Neutrophil (primary cell): ENCODE measurements around the gene PRSS1.

Source experiments
- H3K27ac ChIP-seq: fragments of 200-600 bp; sonication (generic); 2 replicates; pipeline ENCODE4 v1.5.1; 2016; ENCODE audit warnings: mild to moderate bottlenecking, moderate library complexity
- H3K27me3 ChIP-seq: fragments of 200-600 bp; sonication (generic); 2 replicates; pipeline ENCODE4 v1.6.0; 2016; ENCODE audit warnings: mild to moderate bottlenecking
- H3K36me3 ChIP-seq: fragments of 200-600 bp; sonication (generic); 2 replicates; pipeline ENCODE4 v1.5.1; 2017
- H3K4me1 ChIP-seq, 2 experiments: fragments of 200-600 bp in 1 of 2; sonication (generic) in 1 of 2; 1 replicate in 1 of 2; 2 replicates in 1 of 2; pipeline versions ENCODE4 v1.5.1 to v1.6.1; 2013 to 2016; ENCODE audit warnings: low read depth in 1 of 2, low read length in 1 of 2, mild to moderate bottlenecking in 1 of 2, moderate library complexity in 1 of 2; ENCODE audit not compliant: control insufficient read depth in 1 of 2, insufficient read depth in 1 of 2
- H3K4me3 ChIP-seq, 2 experiments: fragments of 200-600 bp in 1 of 2; sonication (generic) in 1 of 2; 1 replicate in 1 of 2; 2 replicates in 1 of 2; pipeline ENCODE4 v1.5.1; 2013 to 2016; ENCODE audit warnings: low read depth in 1 of 2, low read length in 1 of 2, mild to moderate bottlenecking in 1 of 2, moderate library complexity in 1 of 2
- H3K9me3 ChIP-seq: fragments of 200-600 bp; sonication (generic); 2 replicates; pipeline ENCODE4 v1.5.1; 2016
- CTCF ChIP-seq: fragments of 200-600 bp; sonication (generic); IDR thresholded peaks from 2 replicates; pipeline ENCODE4 v1.5.1; 2016; ENCODE audit warnings: antibody characterized with exemption

PRSS1 gene

GRCh38 chr7:142787783-142788182 lies 38.5 kb downstream of the PRSS1 start:
- no peaks in the 10 kb centered on the region for H3K9me3 ChIP-seq
- no peak overlapping the region for H3K4me3 ChIP-seq
- H3K36me3 ChIP-seq: no peaks in the 10 kb centered on the region
- no peak for TF ChIP-seq CTCF
- H3K27ac ChIP-seq: no peak overlapping the region
- H3K4me1 ChIP-seq: peaks cover 0 to 7% of the 10 kb centered on the region in 2 experiments
- no peaks in the 10 kb centered on the region for H3K27me3 ChIP-seq

- H3K4me3 ChIP-seq: no peak overlapping the region
- H3K4me1 ChIP-seq: no peaks in the 10 kb centered on the region
- no peaks in the 10 kb centered on the region for H3K9me3 ChIP-seq
- no peak for TF ChIP-seq CTCF
- peaks cover 6% of the 10 kb centered on the region for H3K27me3 ChIP-seq
- no peak overlapping the region for H3K27ac ChIP-seq
- H3K36me3 ChIP-seq: no peaks in the 10 kb centered on the region
Observed at GRCh38 chr7:142788303-142789289, 39.3 kb downstream of the PRSS1 start.

- Histone ChIP-seq H3K4me3 (no peak overlapping the region), H3K4me1 (no peaks in the 10 kb centered on the region), H3K9me3 (no peaks in the 10 kb centered on the region), H3K27me3 (peaks cover 14% of the 10 kb centered on the region), H3K27ac (no peak overlapping the region), H3K36me3 (no peaks in the 10 kb centered on the region)
- TF ChIP-seq CTCF: no peak
Observed at GRCh38 chr7:142789441-142789840, 40.2 kb downstream of the PRSS1 start.

GRCh38 chr7:142790056-142790455 lies 40.8 kb downstream of the PRSS1 start:
- Histone ChIP-seq H3K4me3 (no peak overlapping the region), H3K36me3 (no peaks in the 10 kb centered on the region), H3K27ac (no peak overlapping the region), H3K9me3 (no peaks in the 10 kb centered on the region), H3K4me1 (no peaks in the 10 kb centered on the region), H3K27me3 (peaks cover 20% of the 10 kb centered on the region)
- TF ChIP-seq CTCF: no peak

- Histone ChIP-seq H3K27me3 (peaks cover 25% of the 10 kb centered on the region), H3K4me3 (no peak overlapping the region), H3K27ac (no peak overlapping the region), H3K4me1 (no peaks in the 10 kb centered on the region), H3K9me3 (no peaks in the 10 kb centered on the region), H3K36me3 (no peaks in the 10 kb centered on the region)
- TF ChIP-seq CTCF: no peak
Observed at GRCh38 chr7:142790555-142790954, 41.3 kb downstream of the PRSS1 start.
